Activated CD8-positive, alpha-beta memory T cell treated with anti-CD3 and anti-CD28 coated beads, Interleukin-2, amount 50 U/mL, for 1 hour (primary cell): ENCODE results near the gene DSCAML1.
"Not testable (repeated sequence)": the region's sequence is repeated elsewhere in the genome, so short reads cannot be mapped to it uniquely, and the experiment has no call there.

Source experiments
- DNase-seq: peaks from one replicate; pipeline ENCODE4 v3.0.0-alpha.2; 2020; ENCODE audit errors: extremely low read depth

DSCAML1 gene

GRCh38 chr11:117468888-117469287, 328.1 kb downstream of the DSCAML1 start:
- DNase-seq = no peak

GRCh38 chr11:117467770-117468169, 329.2 kb downstream of the DSCAML1 start:
- no peak for DNase-seq

DNA sequence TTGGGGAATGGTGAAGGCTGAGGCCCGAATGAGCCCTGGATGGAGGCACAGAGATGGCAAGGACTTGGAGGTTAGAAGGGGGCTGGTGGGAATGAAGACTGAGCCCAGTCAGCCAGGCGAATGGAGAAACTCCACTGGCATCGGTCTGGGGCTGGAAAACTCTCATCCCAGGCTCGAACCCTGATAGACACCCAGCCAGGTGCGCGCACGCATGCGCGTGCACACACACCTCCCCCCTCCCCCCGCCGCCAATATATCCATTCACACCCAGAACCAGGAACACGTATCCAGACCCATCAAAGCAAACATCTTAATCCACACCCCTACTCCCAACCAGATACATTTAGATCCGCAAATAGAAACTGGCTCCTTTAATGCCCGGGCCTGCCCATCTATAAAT, 330.1 kb downstream of the DSCAML1 start:
- no peak for DNase-seq

- DNase-seq = no peak
Observed at GRCh38 chr11:117465236-117465997, 331.6 kb downstream of the DSCAML1 start.

GRCh38 chr11:117464778-117465177, 332.2 kb downstream of the DSCAML1 start:
- DNase-seq = no peak

- DNase-seq = no peak
Observed at GRCh38 chr11:117462864-117463247, 334.2 kb downstream of the DSCAML1 start.

DNA sequence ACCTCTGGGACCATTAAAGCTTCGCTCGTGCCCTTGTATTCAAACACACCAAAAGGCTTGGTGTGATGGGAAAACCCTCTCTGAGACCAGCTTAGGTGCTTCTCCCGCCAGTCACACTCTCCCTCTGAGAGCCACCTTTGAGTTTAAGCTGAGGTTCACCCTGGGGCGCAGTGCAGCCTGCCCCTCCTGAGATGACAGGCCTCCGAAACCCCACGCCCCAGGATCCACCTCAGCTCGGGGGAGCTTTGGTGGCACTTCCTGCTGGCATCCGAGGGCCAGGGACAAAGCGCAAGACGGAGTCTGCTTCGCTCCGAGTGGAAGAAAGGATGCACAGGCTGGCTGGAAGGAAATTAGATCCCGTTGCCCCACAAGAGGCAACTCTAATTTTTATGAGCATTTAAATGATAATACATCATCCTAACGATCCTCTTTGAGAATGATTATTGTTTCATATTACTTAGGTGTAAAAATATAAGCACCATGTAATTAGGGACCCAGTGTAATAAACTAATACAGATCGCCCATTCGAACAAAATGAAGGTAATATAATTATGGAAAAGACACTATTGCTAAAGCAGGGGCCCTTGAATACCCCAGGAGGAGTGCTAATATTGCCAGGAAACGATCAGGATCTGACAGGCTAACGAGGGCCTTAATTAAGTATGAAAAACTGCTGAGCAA, 334.7 kb downstream of the DSCAML1 start:
- DNase-seq = no peak

DNA sequence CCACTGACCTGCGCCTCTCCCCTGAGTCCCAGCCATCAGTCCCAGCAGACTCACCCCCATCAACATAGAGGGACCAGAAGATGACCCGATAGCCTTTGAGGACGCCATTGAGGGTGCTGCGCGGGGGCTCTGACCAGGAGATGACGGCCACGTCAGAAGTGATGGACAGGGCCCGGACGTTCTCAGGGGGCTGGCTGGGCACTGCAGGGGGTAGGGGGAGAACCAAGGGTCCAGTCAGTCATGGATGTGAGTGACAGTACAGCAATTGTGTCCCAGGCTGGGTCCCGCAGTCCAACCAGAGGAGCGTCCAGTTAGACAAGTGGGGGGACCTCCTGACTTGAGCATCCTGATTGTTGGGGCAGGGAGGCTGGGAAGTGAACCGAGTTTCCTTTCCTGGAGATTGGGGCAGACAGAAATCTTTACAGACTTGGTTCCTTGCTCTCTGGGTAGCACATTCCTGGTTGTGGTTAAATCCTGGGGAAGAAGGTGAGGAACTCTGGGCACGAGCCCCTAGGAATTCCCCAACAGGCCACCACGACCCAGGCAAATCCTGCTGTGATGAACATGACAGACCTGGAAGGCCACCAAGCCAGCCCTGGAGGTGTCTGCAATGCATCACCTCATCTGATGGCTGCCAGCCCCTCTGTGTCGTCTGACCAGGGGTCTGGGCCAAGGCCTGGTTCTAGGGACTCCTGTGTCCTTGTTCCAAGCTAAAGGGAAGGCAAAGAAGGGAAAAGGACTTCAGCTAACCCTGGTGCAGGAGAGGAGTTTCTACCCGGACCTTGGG, 335.4 kb downstream of the DSCAML1 start:
- no peak for DNase-seq

DNA sequence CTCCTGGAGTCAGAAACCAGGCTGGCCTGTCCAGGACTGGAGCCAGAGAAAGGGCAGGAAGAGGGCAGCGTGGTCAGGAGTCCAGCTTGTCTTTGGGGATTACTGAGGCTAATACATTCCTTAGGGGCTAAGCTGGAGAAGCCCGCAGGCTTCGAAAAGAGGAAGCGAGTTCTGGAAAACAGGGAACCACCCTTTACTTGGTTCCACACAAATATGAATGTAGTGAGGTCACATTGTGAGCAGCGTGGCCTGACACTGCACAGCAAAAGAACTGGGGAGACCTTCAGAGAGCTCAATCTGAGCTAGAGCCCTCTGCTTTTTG, 337.1 kb downstream of the DSCAML1 start:
- no peak for DNase-seq

GRCh38 chr11:117459123-117459978, 337.7 kb downstream of the DSCAML1 start:
- DNase-seq = no peak

GRCh38 chr11:117458275-117459122, 338.5 kb downstream of the DSCAML1 start:
- no peak for DNase-seq

DNA sequence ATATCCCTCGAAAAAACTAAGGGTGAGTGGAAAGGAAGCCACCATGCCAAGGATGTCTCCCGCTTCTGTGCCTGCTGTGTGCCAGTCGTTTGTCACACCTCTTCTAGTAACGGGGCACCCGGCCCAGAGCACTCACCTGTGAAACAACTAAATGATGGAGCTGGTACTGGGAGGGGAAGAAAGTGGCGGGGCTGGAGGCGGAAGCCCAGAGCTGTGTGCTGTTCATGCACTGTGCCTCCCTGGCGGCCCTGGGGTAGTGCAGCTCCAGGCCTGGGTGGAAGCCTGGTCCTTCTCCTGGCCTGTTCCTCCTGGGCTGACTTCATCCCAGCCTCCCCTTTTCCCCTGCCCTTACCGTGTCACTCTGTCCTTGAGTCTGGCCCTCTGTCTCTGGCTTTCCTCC, 339.2 kb downstream of the DSCAML1 start:
- no peak for DNase-seq

DNA sequence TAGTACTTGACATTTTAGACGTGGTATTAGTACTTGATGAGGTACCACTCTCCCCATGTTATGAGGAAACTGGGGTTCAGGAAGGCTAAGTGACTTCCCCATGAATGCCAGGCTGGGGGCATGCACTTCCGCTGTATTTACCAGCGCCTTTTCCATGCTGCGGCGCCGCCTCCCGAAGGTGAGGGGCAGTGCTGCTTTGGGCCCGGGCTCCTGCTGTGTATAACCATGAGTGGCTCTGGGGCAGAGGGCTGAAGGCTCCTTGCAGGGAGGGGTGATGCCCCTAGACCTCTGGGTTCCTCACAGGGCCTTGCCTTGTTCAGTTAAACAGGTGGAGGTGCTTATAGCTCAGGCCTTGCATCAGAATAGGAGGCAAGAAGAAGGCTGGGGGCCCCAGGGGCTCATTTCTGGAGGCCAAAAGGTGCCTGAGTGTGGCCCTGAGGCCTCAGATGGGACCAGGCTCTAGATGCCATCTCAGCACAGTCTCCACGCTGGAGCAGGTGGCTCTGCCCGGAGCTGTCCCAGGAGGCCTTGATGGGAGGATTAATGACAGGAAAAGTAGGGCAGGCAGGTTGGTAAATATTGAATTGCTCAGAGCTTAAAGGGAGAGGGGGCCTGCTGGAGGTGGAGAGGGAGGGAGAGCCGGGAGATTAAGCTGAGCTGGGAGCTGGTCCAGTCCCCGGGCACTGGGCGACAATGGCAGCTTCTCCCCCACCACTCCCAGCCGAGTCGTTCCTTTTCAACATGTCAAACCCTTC, 339.8 kb downstream of the DSCAML1 start:
- DNase-seq = no peak

- DNase-seq = not testable (repeated sequence)
Observed at GRCh38 chr11:117456721-117457029, 340.3 kb downstream of the DSCAML1 start.

- DNase-seq = no peak
Observed at GRCh38 chr11:117456027-117456720, 340.8 kb downstream of the DSCAML1 start.

- no peak for DNase-seq
Observed at GRCh38 chr11:117454564-117454917, 342.5 kb downstream of the DSCAML1 start.

DNA sequence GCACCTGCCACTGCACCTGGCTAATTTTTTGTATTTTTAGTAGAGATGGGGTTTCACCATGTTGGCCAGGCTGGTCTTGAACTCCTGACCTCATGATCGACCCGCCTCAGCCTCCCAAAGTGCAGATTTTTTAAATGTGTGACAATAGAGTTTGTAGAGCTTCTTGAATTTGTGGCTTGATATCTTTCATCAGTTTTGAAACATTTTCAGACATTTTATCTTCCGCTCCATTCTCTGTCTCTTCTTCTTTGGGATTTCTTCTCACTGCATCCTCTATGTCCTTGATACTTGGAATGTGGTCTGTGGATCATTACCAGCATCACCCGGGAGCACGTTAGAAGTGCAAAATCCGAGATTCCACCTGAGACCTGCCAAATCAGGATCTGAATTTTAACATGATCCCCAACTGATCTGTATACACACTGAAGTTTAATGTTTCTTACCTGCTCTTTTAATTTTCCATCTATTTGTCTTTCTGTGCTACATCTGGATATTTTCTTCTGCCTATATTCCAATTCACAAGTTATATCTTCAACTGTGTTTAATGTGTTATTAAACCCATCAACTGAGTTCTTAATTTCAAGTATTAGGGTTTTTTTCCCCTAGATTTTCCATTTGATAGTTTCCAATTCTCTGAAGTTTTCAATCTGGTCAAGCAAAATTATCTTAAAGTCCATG, 343.0 kb downstream of the DSCAML1 start:
- no peak for DNase-seq

DNA sequence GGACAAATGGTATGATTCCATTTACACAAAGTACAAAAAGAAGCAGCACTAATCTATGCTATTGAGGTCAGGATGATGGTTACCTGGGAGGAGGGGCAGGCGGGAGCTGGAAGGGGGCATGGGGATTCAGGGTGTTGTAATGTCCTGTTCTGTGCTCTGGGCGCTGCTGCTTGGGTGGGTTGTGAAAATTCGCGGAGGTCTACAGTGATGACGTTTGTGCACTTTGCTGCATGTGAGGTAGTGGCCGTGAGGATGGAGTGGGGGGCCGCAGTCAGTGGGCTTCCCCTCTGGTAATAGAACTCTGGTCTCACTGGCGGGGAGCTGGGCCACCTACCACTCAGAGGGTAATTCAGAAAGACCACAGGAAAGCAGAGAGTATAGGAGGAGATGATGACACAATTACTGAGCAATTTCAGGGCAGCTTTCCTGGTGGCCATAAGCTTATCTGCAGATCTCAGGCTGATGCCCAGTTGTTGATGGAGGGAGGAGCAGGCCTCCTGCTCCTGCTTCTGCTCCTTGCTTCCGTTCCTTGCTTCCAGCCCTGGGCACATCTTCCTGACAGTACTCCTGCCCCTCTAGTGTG, 347.8 kb downstream of the DSCAML1 start:
- no peak for DNase-seq
